Fibroblast of peridontal ligament (primary cell): ENCODE data around the gene SDHD.
A peak's percentile ranks its signal among the peaks of the same experiment; 100 is the strongest.

ENCODE experiments used
- DNase-seq: peaks from one replicate; pipeline ENCODE4 v3.0.0-alpha.2; 2010; ENCODE audit errors: extremely low read depth

The SDHD gene

GRCh38 chr11:112103446-112103845 lies 16.8 kb downstream of the SDHD start:
- no peak for DNase-seq

- no peak for DNase-seq
Measured at GRCh38 chr11:112106070-112106469, 19.4 kb downstream of the SDHD start.

- peak; percentile 74 for DNase-seq
Measured at GRCh38 chr11:112113539-112114457, 27.1 kb downstream of the SDHD start.

GRCh38 chr11:112114460-112114859 lies 27.8 kb downstream of the SDHD start:
- no peak for DNase-seq

GRCh38 chr11:112115386-112115785 lies 28.7 kb downstream of the SDHD start:
- DNase-seq = no peak

- DNase-seq = no peak
Measured at GRCh38 chr11:112118176-112118575, 31.5 kb downstream of the SDHD start.

- DNase-seq = no peak
Measured at GRCh38 chr11:112121981-112122615, 35.4 kb downstream of the SDHD start.

GRCh38 chr11:112123129-112123528 lies 36.5 kb downstream of the SDHD start:
- DNase-seq = no peak

GRCh38 chr11:112127056-112127455 lies 40.4 kb downstream of the SDHD start:
- no peak for DNase-seq

- peak; percentile 49 for DNase-seq
Measured at GRCh38 chr11:112128483-112129121, 41.9 kb downstream of the SDHD start.

GRCh38 chr11:112129656-112130055 lies 43.0 kb downstream of the SDHD start:
- DNase-seq = no peak

- DNase-seq = no peak
Measured at GRCh38 chr11:112132737-112133136, 46.1 kb downstream of the SDHD start.

- DNase-seq = no peak
Measured at GRCh38 chr11:112134473-112134872, 47.8 kb downstream of the SDHD start.

- no peak for DNase-seq
Measured at GRCh38 chr11:112143597-112143996, 56.9 kb downstream of the SDHD start.
